ENCODE measurements around the gene OPHN1. TPM values are rescaled to one million over a fixed set of nuclear protein-coding genes. Genes with fewer than 3 reads are reported as not detected.

OPHN1 gene
- total and polyA plus RNA-seq, 2 experiments from 2014 or later: 2.2 to 3.8 TPM

GRCh38 chrX:68462653-68463052, 29.4 kb upstream of the OPHN1 start:
- H3K9me3 Mint-ChIP-seq: no peaks in the 10 kb centered on the region
- Histone ChIP-seq H3K4me2 (peak overlapping the region; percentile 36; the same call in 1 of the 2 replicates), H2AFZ (no peak overlapping the region; the same call in 1 of the 2 replicates), H3K4me3 (no peak overlapping the region), H3K36me3 (ENCODE audit: insufficient read depth) (no peaks in the 10 kb centered on the region), H3K4me1 (ENCODE audit: insufficient read depth) (peaks cover 6% of the 10 kb centered on the region; the same call in 1 of the 2 replicates), H3K27me3 (ENCODE audit: insufficient read depth) (no peaks in the 10 kb centered on the region), H3K27ac (ENCODE audit: low read depth) (no peak overlapping the region), H3K79me2 (replicated peaks; ENCODE audit: insufficient read depth) (no peaks in the 10 kb centered on the region), H4K20me1 (replicated peaks; ENCODE audit: insufficient read depth) (no peaks in the 10 kb centered on the region), H3F3A (replicated peaks; ENCODE audit: low read depth) (no peaks in the 10 kb centered on the region), H3K9me2 (ENCODE audit: insufficient read depth) (no peaks in the 10 kb centered on the region)
- TF ChIP-seq ZNF462 (CRISPR knock-in tag; IDR thresholded peaks at IDR 0.05) (no peak), ZNF114 (CRISPR knock-in tag; IDR thresholded peaks at IDR 0.05) (no peak), ZNF331 (CRISPR knock-in tag; IDR thresholded peaks at IDR 0.05; ENCODE audit: low read depth) (no peak), EZH2phosphoT487 (IDR thresholded peaks at IDR 0.05; ENCODE audit: unreplicated experiment) (no peak), JUNB (IDR thresholded peaks at IDR 0.05; ENCODE audit: unreplicated experiment) (no peak), CTCF (conservative IDR thresholded peaks at IDR 0.05; ENCODE audit: low read depth in 2 of 2) (peak; percentile 49 to 59)
- H3K4me3 Mint-ChIP-seq: no peak overlapping the region
- no peaks in the 10 kb centered on the region for H3K36me3 Mint-ChIP-seq (ENCODE audit: low read depth)
- H3K4me1 Mint-ChIP-seq: peaks cover 3% of the 10 kb centered on the region; the same call in 1 of the 3 replicates
- DNase-seq (ENCODE audit: low spot score) (peak; percentile 60), ATAC-seq (no peak; the same call in 2 of the 3 replicates)
- H3K27ac Mint-ChIP-seq: no peak overlapping the region
- H3K27me3 Mint-ChIP-seq (ENCODE audit: insufficient read depth, low read depth, poor library complexity): peaks cover 2% of the 10 kb centered on the region
